ENCODE data around the gene GJC2.

DNA sequence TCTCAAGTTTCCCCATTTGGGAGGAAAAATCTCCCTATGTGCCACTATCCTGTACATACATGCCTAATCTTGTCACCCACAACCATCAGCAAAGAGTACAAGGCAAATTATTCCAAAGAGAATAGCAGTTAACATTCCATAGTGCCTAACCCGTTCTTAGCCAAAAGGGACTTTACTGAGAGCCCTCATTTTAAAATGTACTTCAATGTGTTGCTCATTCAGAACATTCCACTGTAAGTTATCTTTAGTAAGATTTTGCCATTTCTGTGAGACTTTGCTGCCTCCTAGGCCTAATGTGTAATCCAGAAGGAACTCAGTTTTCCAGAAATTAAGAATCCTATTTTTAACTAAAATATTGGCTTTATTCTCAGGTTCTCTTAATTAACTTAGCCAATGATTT lies 29.4 kb upstream of the GJC2 start:
- TF ChIP-seq EZH2phosphoT487 (IDR thresholded peaks at IDR 0.05; ENCODE audit: borderline replicate concordance, low read length) (no peak), EZH2 (IDR thresholded peaks at IDR 0.05; ENCODE audit: low read length, unreplicated experiment) (no peak)
- TF ChIP-seq, protein P1, sequence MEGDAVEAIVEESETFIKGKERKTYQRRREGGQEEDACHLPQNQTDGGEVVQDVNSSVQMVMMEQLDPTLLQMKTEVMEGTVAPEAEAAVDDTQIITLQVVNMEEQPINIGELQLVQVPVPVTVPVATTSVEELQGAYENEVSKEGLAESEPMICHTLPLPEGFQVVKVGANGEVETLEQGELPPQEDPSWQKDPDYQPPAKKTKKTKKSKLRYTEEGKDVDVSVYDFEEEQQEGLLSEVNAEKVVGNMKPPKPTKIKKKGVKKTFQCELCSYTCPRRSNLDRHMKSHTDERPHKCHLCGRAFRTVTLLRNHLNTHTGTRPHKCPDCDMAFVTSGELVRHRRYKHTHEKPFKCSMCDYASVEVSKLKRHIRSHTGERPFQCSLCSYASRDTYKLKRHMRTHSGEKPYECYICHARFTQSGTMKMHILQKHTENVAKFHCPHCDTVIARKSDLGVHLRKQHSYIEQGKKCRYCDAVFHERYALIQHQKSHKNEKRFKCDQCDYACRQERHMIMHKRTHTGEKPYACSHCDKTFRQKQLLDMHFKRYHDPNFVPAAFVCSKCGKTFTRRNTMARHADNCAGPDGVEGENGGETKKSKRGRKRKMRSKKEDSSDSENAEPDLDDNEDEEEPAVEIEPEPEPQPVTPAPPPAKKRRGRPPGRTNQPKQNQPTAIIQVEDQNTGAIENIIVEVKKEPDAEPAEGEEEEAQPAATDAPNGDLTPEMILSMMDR (conservative IDR thresholded peaks at IDR 0.05; ENCODE audit: low read depth, low read length): no peak
